ENCODE results near the gene CSNK1G3. TPM values are rescaled to one million over a fixed set of nuclear protein-coding genes. Genes with fewer than 3 reads are reported as not detected.

The CSNK1G3 gene
- total RNA-seq, 2 donors from 2014 or later = 61.8 to 65.7 TPM

GRCh38 chr5:123520677-123521247 is 8.8 kb downstream of the CSNK1G3 start:
- H3K4me1 Mint-ChIP-seq = peaks cover 37% of the 10 kb centered on the region
- no peak overlapping the region for H3K27ac Mint-ChIP-seq
- H3K27me3 Mint-ChIP-seq = no peaks in the 10 kb centered on the region
- no peaks in the 10 kb centered on the region for H3K36me3 Mint-ChIP-seq (ENCODE audit: low read depth)
- ATAC-seq (no peak), DNase-seq (no peak)
- no peak overlapping the region for H3K4me3 Mint-ChIP-seq
- H3K9me3 ChIP-seq (ENCODE audit: control insufficient read depth, low read length, poor library complexity, severe bottlenecking) = no peaks in the 10 kb centered on the region

GRCh38 chr5:123524146-123524545 is 12.2 kb downstream of the CSNK1G3 start:
- no peaks in the 10 kb centered on the region for H3K9me3 ChIP-seq (ENCODE audit: control insufficient read depth, low read length, poor library complexity, severe bottlenecking)
- Mint-ChIP-seq H3K27ac (no peak overlapping the region), H3K36me3 (ENCODE audit: low read depth) (no peaks in the 10 kb centered on the region), H3K27me3 (no peaks in the 10 kb centered on the region), H3K4me1 (peaks cover 33% of the 10 kb centered on the region), H3K4me3 (no peak overlapping the region)
- ATAC-seq = no peak
- no peak for DNase-seq

- Mint-ChIP-seq H3K27me3 (no peaks in the 10 kb centered on the region), H3K27ac (no peak overlapping the region), H3K36me3 (ENCODE audit: low read depth) (no peaks in the 10 kb centered on the region), H3K4me1 (peaks cover 32% of the 10 kb centered on the region), H3K4me3 (no peak overlapping the region)
- no peaks in the 10 kb centered on the region for H3K9me3 ChIP-seq (ENCODE audit: control insufficient read depth, low read length, poor library complexity, severe bottlenecking)
- ATAC-seq (no peak), DNase-seq (no peak)
Measured at GRCh38 chr5:123527190-123527589, 15.2 kb downstream of the CSNK1G3 start.

- Mint-ChIP-seq H3K27me3 (no peaks in the 10 kb centered on the region), H3K27ac (no peak overlapping the region), H3K4me3 (no peak overlapping the region), H3K36me3 (ENCODE audit: low read depth) (no peaks in the 10 kb centered on the region), H3K4me1 (peaks cover 33% of the 10 kb centered on the region)
- ATAC-seq (no peak), DNase-seq (no peak)
- no peaks in the 10 kb centered on the region for H3K9me3 ChIP-seq (ENCODE audit: control insufficient read depth, low read length, poor library complexity, severe bottlenecking)
Measured at GRCh38 chr5:123528065-123528464, 16.1 kb downstream of the CSNK1G3 start.

- Mint-ChIP-seq H3K27ac (peak overlapping the region; percentile 46), H3K4me3 (no peak overlapping the region), H3K4me1 (peaks cover 32% of the 10 kb centered on the region), H3K27me3 (no peaks in the 10 kb centered on the region), H3K36me3 (ENCODE audit: low read depth) (no peaks in the 10 kb centered on the region)
- no peaks in the 10 kb centered on the region for H3K9me3 ChIP-seq (ENCODE audit: control insufficient read depth, low read length, poor library complexity, severe bottlenecking)
- ATAC-seq (no peak), DNase-seq (no peak)
Measured at GRCh38 chr5:123528878-123529277, 16.9 kb downstream of the CSNK1G3 start.

GRCh38 chr5:123530728-123531127 is 18.8 kb downstream of the CSNK1G3 start:
- ATAC-seq (no peak), DNase-seq (no peak)
- Mint-ChIP-seq H3K4me3 (no peak overlapping the region), H3K36me3 (ENCODE audit: low read depth) (no peaks in the 10 kb centered on the region), H3K27me3 (no peaks in the 10 kb centered on the region), H3K27ac (no peak overlapping the region), H3K4me1 (peaks cover 25% of the 10 kb centered on the region)
- no peaks in the 10 kb centered on the region for H3K9me3 ChIP-seq (ENCODE audit: control insufficient read depth, low read length, poor library complexity, severe bottlenecking)

- no peak overlapping the region for H3K4me3 Mint-ChIP-seq
- H3K27me3 Mint-ChIP-seq = no peaks in the 10 kb centered on the region
- DNase-seq = no peak
- no peaks in the 10 kb centered on the region for H3K36me3 Mint-ChIP-seq (ENCODE audit: low read depth)
- H3K4me1 Mint-ChIP-seq = peaks cover 23% of the 10 kb centered on the region
- H3K9me3 ChIP-seq (ENCODE audit: control insufficient read depth, low read length, poor library complexity, severe bottlenecking) = no peaks in the 10 kb centered on the region
- H3K27ac Mint-ChIP-seq = no peak overlapping the region
- ATAC-seq = no peak
Measured at GRCh38 chr5:123535648-123536047, 23.7 kb downstream of the CSNK1G3 start.

GRCh38 chr5:123537256-123537655 is 25.3 kb downstream of the CSNK1G3 start:
- no peak for ATAC-seq
- DNase-seq = no peak
- Mint-ChIP-seq H3K4me3 (no peak overlapping the region), H3K4me1 (peaks cover 30% of the 10 kb centered on the region), H3K36me3 (ENCODE audit: low read depth) (no peaks in the 10 kb centered on the region), H3K27ac (no peak overlapping the region), H3K27me3 (no peaks in the 10 kb centered on the region)
- H3K9me3 ChIP-seq (ENCODE audit: control insufficient read depth, low read length, poor library complexity, severe bottlenecking) = no peaks in the 10 kb centered on the region

GRCh38 chr5:123537845-123538244 is 25.9 kb downstream of the CSNK1G3 start:
- no peak for ATAC-seq
- no peaks in the 10 kb centered on the region for H3K9me3 ChIP-seq (ENCODE audit: control insufficient read depth, low read length, poor library complexity, severe bottlenecking)
- Mint-ChIP-seq H3K27ac (peak overlapping the region; percentile 61), H3K27me3 (no peaks in the 10 kb centered on the region), H3K4me1 (peaks cover 36% of the 10 kb centered on the region), H3K36me3 (ENCODE audit: low read depth) (no peaks in the 10 kb centered on the region), H3K4me3 (no peak overlapping the region)
- no peak for DNase-seq

- Mint-ChIP-seq H3K36me3 (ENCODE audit: low read depth) (no peaks in the 10 kb centered on the region), H3K4me1 (peaks cover 43% of the 10 kb centered on the region), H3K27ac (peak overlapping the region; percentile 61), H3K4me3 (no peak overlapping the region), H3K27me3 (no peaks in the 10 kb centered on the region)
- no peak for ATAC-seq
- no peak for DNase-seq
- no peaks in the 10 kb centered on the region for H3K9me3 ChIP-seq (ENCODE audit: control insufficient read depth, low read length, poor library complexity, severe bottlenecking)
Measured at GRCh38 chr5:123538670-123539459, 26.9 kb downstream of the CSNK1G3 start.

- no peaks in the 10 kb centered on the region for H3K9me3 ChIP-seq (ENCODE audit: control insufficient read depth, low read length, poor library complexity, severe bottlenecking)
- Mint-ChIP-seq H3K27me3 (no peaks in the 10 kb centered on the region), H3K36me3 (ENCODE audit: low read depth) (peaks cover 2% of the 10 kb centered on the region), H3K4me3 (no peak overlapping the region), H3K27ac (peak overlapping the region; percentile 76), H3K4me1 (peaks cover 45% of the 10 kb centered on the region)
- ATAC-seq (no peak), DNase-seq (no peak)
Measured at GRCh38 chr5:123540534-123540933, 28.6 kb downstream of the CSNK1G3 start.

GRCh38 chr5:123543438-123543837 is 31.5 kb downstream of the CSNK1G3 start:
- peak; percentile 35 for ATAC-seq
- peaks cover 40% of the 10 kb centered on the region for H3K4me1 Mint-ChIP-seq

GRCh38 chr5:123545506-123545905 is 33.5 kb downstream of the CSNK1G3 start:
- Mint-ChIP-seq H3K4me1 (peaks cover 47% of the 10 kb centered on the region), H3K27ac (peak overlapping the region; percentile 79)
- ATAC-seq = no peak

More at GRCh38 chr5:123543438-123543837, 31.5 kb downstream of the CSNK1G3 start:
- Mint-ChIP-seq H3K4me3 (no peak overlapping the region), H3K27ac (peak overlapping the region; percentile 83), H3K27me3 (no peaks in the 10 kb centered on the region), H3K36me3 (ENCODE audit: low read depth) (peaks cover 2% of the 10 kb centered on the region)
- no peak for DNase-seq
- H3K9me3 ChIP-seq (ENCODE audit: control insufficient read depth, low read length, poor library complexity, severe bottlenecking) = no peaks in the 10 kb centered on the region

GRCh38 chr5:123546657-123547056 is 34.7 kb downstream of the CSNK1G3 start:
- H3K9me3 ChIP-seq (ENCODE audit: control insufficient read depth, low read length, poor library complexity, severe bottlenecking) = no peaks in the 10 kb centered on the region
- peak overlapping the region; percentile 79 for H3K27ac Mint-ChIP-seq
- peaks cover 45% of the 10 kb centered on the region for H3K4me1 Mint-ChIP-seq
- H3K4me3 Mint-ChIP-seq = no peak overlapping the region
- no peak for DNase-seq
- ATAC-seq = no peak
- peaks cover 5% of the 10 kb centered on the region for H3K36me3 Mint-ChIP-seq (ENCODE audit: low read depth)
- H3K27me3 Mint-ChIP-seq = no peaks in the 10 kb centered on the region

More at GRCh38 chr5:123545506-123545905, 33.5 kb downstream of the CSNK1G3 start:
- H3K9me3 ChIP-seq (ENCODE audit: control insufficient read depth, low read length, poor library complexity, severe bottlenecking) = no peaks in the 10 kb centered on the region
- H3K36me3 Mint-ChIP-seq (ENCODE audit: low read depth) = peaks cover 5% of the 10 kb centered on the region
- no peak overlapping the region for H3K4me3 Mint-ChIP-seq
- no peaks in the 10 kb centered on the region for H3K27me3 Mint-ChIP-seq
- peak in 1 of 3 donors; percentile 6 for DNase-seq

Data from T-helper 17 cell (primary cell).